Measurements from ENCODE around the gene CRYBA2.

- TF ChIP-seq CBFA2T2 (conservative IDR thresholded peaks at IDR 0.05), result no peak
- TF ChIP-seq ZBTB49 (CRISPR knock-in tag; IDR thresholded peaks at IDR 0.05; ENCODE audit: borderline replicate concordance), result no peak
- TF ChIP-seq MNT (conservative IDR thresholded peaks at IDR 0.05), result no peak
- TF ChIP-seq ZNF274 (IDR thresholded peaks at IDR 0.05; ENCODE audit: borderline replicate concordance, low read depth, low read length), result no peak
- TF ChIP-seq JUN (IDR thresholded peaks at IDR 0.05; ENCODE audit: borderline replicate concordance, low read depth, low read length), result no peak
- TF ChIP-seq JUN (CRISPR knock-in tag; IDR thresholded peaks at IDR 0.05; ENCODE audit: borderline replicate concordance), result no peak
- no peak for TF ChIP-seq TCF7L2 (IDR thresholded peaks at IDR 0.05; ENCODE audit: low read depth, low read length)
- no peak for TF ChIP-seq ZKSCAN1 (IDR thresholded peaks at IDR 0.05; ENCODE audit: low read depth, low read length)
Observed at GRCh38 chr2:219010873-219011272, 17.7 kb upstream of the CRYBA2 start.

Data from K562 (cell line).